K562 (cell line): ENCODE data around the gene TBX6. TPM values are rescaled to one million over a fixed set of nuclear protein-coding genes. Genes with fewer than 3 reads are reported as not detected.

ENCODE experiments used
- ASH1L ChIP-seq: fragments of 450-650 bp; IDR thresholded peaks from 2 replicates; pipeline ENCODE4 v1.6.1; 2018; ENCODE audit warnings: borderline replicate concordance, mild to moderate bottlenecking, low read depth; ENCODE audit not compliant: partially characterized antibody
- BCOR ChIP-seq: fragments of 450-650 bp; IDR thresholded peaks from 2 replicates; pipeline ENCODE4 v1.6.1; 2016
- BRF2 ChIP-seq: IDR thresholded peaks from 3 replicates; pipeline ENCODE4 v1.6.1; 2011; ENCODE audit warnings: borderline replicate concordance, mild to moderate bottlenecking; ENCODE audit not compliant: insufficient read length, insufficient read depth
- CHD1 ChIP-seq: fragments of 200-600 bp; sonication (generic); IDR thresholded peaks from one replicate; pipeline ENCODE4 v1.6.1; 2012; ENCODE audit warnings: mild to moderate bottlenecking, moderate library complexity, low read length, inconsistent platforms
- HMGN3 ChIP-seq: IDR thresholded peaks from 2 replicates; pipeline ENCODE4 v1.6.1; 2011; ENCODE audit warnings: borderline replicate concordance, low read depth, mild to moderate bottlenecking, mixed read lengths, low read length; ENCODE audit not compliant: insufficient read length; ENCODE audit errors: extremely low read depth
- KDM5B ChIP-seq: fragments of 200-600 bp; sonication (generic); IDR thresholded peaks from 2 replicates; pipeline ENCODE4 v1.6.1; 2012; ENCODE audit warnings: low read depth, mild to moderate bottlenecking, moderate library complexity, low read length, control low read depth, inconsistent platforms; ENCODE audit not compliant: insufficient replicate concordance
- KHSRP ChIP-seq: fragments of 450-650 bp; IDR thresholded peaks from 2 replicates; pipeline ENCODE4 v1.6.1; 2017
- LEF1 ChIP-seq: fragments of 450-650 bp; IDR thresholded peaks from 2 replicates; pipeline ENCODE4 v1.6.1; 2016; ENCODE audit warnings: mild to moderate bottlenecking
- MITF ChIP-seq: IDR thresholded peaks from 2 replicates; pipeline ENCODE4 v1.6.1; 2014; ENCODE audit warnings: antibody characterized with exemption
- MXI1 ChIP-seq: IDR thresholded peaks from 2 replicates; pipeline ENCODE4 v1.6.1; 2011; ENCODE audit warnings: low read depth, mild to moderate bottlenecking, improper control_type of control experiment, low read length
- NFRKB ChIP-seq: fragments of 450-650 bp; IDR thresholded peaks from 2 replicates; pipeline ENCODE4 v1.6.1; 2016; ENCODE audit warnings: low read depth
- NR4A1 ChIP-seq, 2 experiments: fragments of 250-450 bp in 1 of 2; fragments of 450-650 bp in 1 of 2; sonication (Bioruptor Pico) in 1 of 2; IDR thresholded peaks; 2 replicates each; pipeline versions ENCODE4 v1.4.0 to v1.6.1; 2016 to 2020; ENCODE audit warnings: mild to moderate bottlenecking in 2 of 2, missing compliant biosample characterization in 1 of 2, missing genetic modification characterization in 1 of 2, moderate library complexity in 1 of 2
- RB1 ChIP-seq: fragments of 450-650 bp; IDR thresholded peaks from 2 replicates; pipeline ENCODE4 v1.6.1; 2017; ENCODE audit warnings: low read depth, mild to moderate bottlenecking
- RFX5 ChIP-seq: IDR thresholded peaks from 2 replicates; pipeline ENCODE4 v1.6.1; 2011; ENCODE audit warnings: low read depth, mild to moderate bottlenecking, improper control_type of control experiment, low read length
- RFX7 ChIP-seq: fragments of 250-450 bp; sonication (Bioruptor Pico); IDR thresholded peaks from 2 replicates; pipeline ENCODE4 v1.5.1; 2021; ENCODE audit warnings: mild to moderate bottlenecking
- SMC3 ChIP-seq: conservative IDR thresholded peaks from 2 replicates; pipeline ENCODE4 v1.6.1; 2011; ENCODE audit warnings: low read depth, low read length, improper control_type of control experiment; ENCODE audit not compliant: insufficient read depth
- SRSF3 ChIP-seq: fragments of 200-400 bp; formaldehyde crosslinking; IDR thresholded peaks from 2 replicates; pipeline ENCODE4 v1.6.1; 2016; ENCODE audit warnings: mild to moderate bottlenecking, low read length, moderate library complexity; ENCODE audit not compliant: insufficient read depth
- STAG1 ChIP-seq: sonication (generic); formaldehyde crosslinking; IDR thresholded peaks from 2 replicates; pipeline ENCODE4 v1.5.0; 2020; ENCODE audit warnings: missing genetic modification reagents, borderline replicate concordance
- ZFP1 ChIP-seq: fragments of 450-650 bp; formaldehyde crosslinking; IDR thresholded peaks from 2 replicates; pipeline ENCODE4 v1.4.0; 2020; ENCODE audit warnings: mild to moderate bottlenecking, mixed read lengths
- ZNF146 ChIP-seq: IDR thresholded peaks from one replicate; pipeline ENCODE4 v1.6.1; 2018; ENCODE audit warnings: missing compliant biosample characterization; ENCODE audit not compliant: unreplicated experiment
- ZNF507 ChIP-seq: conservative IDR thresholded peaks from 2 replicates; pipeline ENCODE4 v1.6.1; 2017; ENCODE audit warnings: missing genetic modification characterization, missing compliant biosample characterization
- polyA plus RNA-seq, 8 experiments: library from polyadenylated mRNA; depleted of rRNA in 4 of 8; stranded (reverse) in 5 of 8; unstranded in 3 of 8; fragments of >200 nt; fragmentation: Nextera tagmentation in 2 of 8; fragmentation: Illumina TruSeq in 1 of 8; extraction: Ambion mirVana in 2 of 8; extraction: Trizol in 1 of 8; gene quantifications; 2 replicates each; pipeline versions ENCODE4 v1.2.1 to v1.2.3, GENCODE V29; 2011 to 2014; ENCODE audit warnings: inconsistent platforms in 1 of 8, missing spikeins in 1 of 8
- total RNA-seq, 7 experiments: library from RNA; depleted of rRNA in 6 of 7; stranded (reverse); fragments of >200 nt in 6 of 7; fragmentation: Illumina TruSeq in 2 of 7; extraction: Trizol in 2 of 7; gene quantifications; 2 replicates each; pipeline versions ENCODE4 v1.2.1 to v1.2.3, GENCODE V29; 2011 to 2021; ENCODE audit warnings: low replicate concordance in 1 of 7

TBX6 gene
- total and polyA plus RNA-seq, 9 of the 15 experiments (the other 6 are each of a cell fraction or from before 2014, with no cell fraction given): 0.07 to 0.58 (median 0.11) TPM; not detected in 2

- TF ChIP-seq BRF2: no peak
- no peak for TF ChIP-seq ZNF507 (tag)
- TF ChIP-seq MITF: no peak
- TF ChIP-seq NFRKB: no peak
- TF ChIP-seq RFX5: no peak
- TF ChIP-seq ZNF146 (CRISPR knock-in tag): no peak
- TF ChIP-seq SRSF3: no peak
- TF ChIP-seq KDM5B: no peak
- TF ChIP-seq STAG1: peak; percentile 58; the same call in 1 of the 2 replicates
- peak; percentile 21; the same call in 1 of the 2 replicates for TF ChIP-seq LEF1
- no peak for TF ChIP-seq ASH1L
- TF ChIP-seq HMGN3: no peak
- no peak for TF ChIP-seq RFX7 (CRISPR knock-in tag)
- TF ChIP-seq NR4A1 (CRISPR knock-in tag; IDR thresholded peaks at IDR 0.05): no peak
- TF ChIP-seq NR4A1 (tag; IDR thresholded peaks at IDR 0.05): no peak
- no peak for TF ChIP-seq KHSRP
- TF ChIP-seq BCOR: 0 out of 2 replicates have a peak, but pooled peaks have one; percentile 45
- no peak for TF ChIP-seq ZFP1 (CRISPR knock-in tag)
- TF ChIP-seq CHD1: no peak
- TF ChIP-seq RB1: peak; percentile 78
- TF ChIP-seq SMC3: peak; percentile 62; the same call in 1 of the 2 replicates
- no peak for TF ChIP-seq MXI1
- TF ChIP-seq, all 486 proteins: peak for 24
These were observed 20.7 kb upstream of the TBX6 start (continued) for GRCh38 chr16:30112197-30113030.
